Astrocyte (in vitro differentiated cells and primary cell): ENCODE measurements around the gene CCDC174. TPM values are rescaled to one million over a fixed set of nuclear protein-coding genes. Genes with fewer than 3 reads are reported as not detected.
A peak's percentile ranks its signal among the peaks of the same experiment; 100 is the strongest.

Experiments
- DNase-seq: peaks from one replicate; pipeline ENCODE4 v3.0.0-alpha.2; 2010; ENCODE audit warnings: low read depth
- FAIRE-seq: peaks from 2 replicates; lab custom pipeline; 2011; peaks lifted over from hg19 to GRCh38; lab: Jason Lieb, UNC
- H2AFZ ChIP-seq: 2 replicates; pipeline ENCODE4 v1.6.0; 2012; ENCODE audit warnings: low read depth, low read length, inconsistent platforms
- H3K27ac ChIP-seq: 2 replicates; pipeline ENCODE4 v1.5.1; 2011; ENCODE audit warnings: low read depth, low read length, inconsistent platforms
- H3K27me3 ChIP-seq: 2 replicates; pipeline ENCODE4 v1.6.0; 2011; ENCODE audit warnings: low read length, inconsistent platforms; ENCODE audit not compliant: insufficient read depth
- H3K36me3 ChIP-seq: 2 replicates; pipeline ENCODE4 v1.5.1; 2011; ENCODE audit warnings: low read length, inconsistent platforms; ENCODE audit not compliant: insufficient read depth
- H3K4me1 ChIP-seq: 2 replicates; pipeline ENCODE4 v1.5.1; 2011; ENCODE audit warnings: low read length, inconsistent platforms; ENCODE audit not compliant: insufficient read depth
- H3K4me2 ChIP-seq: 2 replicates; pipeline ENCODE4 v1.6.0; 2012; ENCODE audit warnings: low read length, inconsistent platforms
- H3K4me3 ChIP-seq: 2 replicates; pipeline ENCODE4 v1.5.1; 2011; ENCODE audit warnings: low read depth, mild to moderate bottlenecking, low read length, inconsistent platforms; ENCODE audit not compliant: insufficient read depth
- H3K79me2 ChIP-seq: 2 replicates; pipeline ENCODE4 v1.6.0; 2012; ENCODE audit warnings: mild to moderate bottlenecking, low read length, inconsistent platforms; ENCODE audit not compliant: insufficient read depth
- H3K9ac ChIP-seq: 2 replicates; pipeline ENCODE4 v1.6.0; 2012; ENCODE audit warnings: mild to moderate bottlenecking, low read length, inconsistent platforms
- H3K9me3 ChIP-seq: 2 replicates; pipeline ENCODE4 v1.5.1; 2012; ENCODE audit warnings: low read depth, mild to moderate bottlenecking, low read length, inconsistent platforms; ENCODE audit not compliant: insufficient read depth
- H4K20me1 ChIP-seq: 2 replicates; pipeline ENCODE4 v1.6.0; 2012; ENCODE audit warnings: low read length, inconsistent platforms; ENCODE audit not compliant: insufficient read depth
- H3K27ac Mint-ChIP-seq: one replicate; pipeline ENCODE4 v1.8.0; 2021; ENCODE audit warnings: mild to moderate bottlenecking, mixed read lengths; ENCODE audit not compliant: unreplicated experiment
- H3K27me3 Mint-ChIP-seq: one replicate; pipeline ENCODE4 v1.8.0; 2021; ENCODE audit warnings: low read depth, mixed read lengths; ENCODE audit not compliant: unreplicated experiment
- H3K36me3 Mint-ChIP-seq: one replicate; pipeline ENCODE4 v1.8.0; 2021; ENCODE audit warnings: low read depth, mixed read lengths; ENCODE audit not compliant: unreplicated experiment
- H3K4me1 Mint-ChIP-seq: one replicate; pipeline ENCODE4 v1.8.0; 2021; ENCODE audit warnings: low read depth, mixed read lengths; ENCODE audit not compliant: unreplicated experiment
- H3K4me3 Mint-ChIP-seq: one replicate; pipeline ENCODE4 v1.8.0; 2021; ENCODE audit warnings: mild to moderate bottlenecking, moderate library complexity, mixed read lengths; ENCODE audit not compliant: unreplicated experiment
- H3K9me3 Mint-ChIP-seq: one replicate; pipeline ENCODE4 v1.8.0; 2021; ENCODE audit warnings: mild to moderate bottlenecking, mixed read lengths; ENCODE audit not compliant: unreplicated experiment
- CTCF ChIP-seq: IDR thresholded peaks from 2 replicates; pipeline ENCODE4 v1.5.1; 2011; ENCODE audit warnings: low read depth, mild to moderate bottlenecking, inconsistent platforms, low read length, moderate library complexity; ENCODE audit not compliant: insufficient read depth
- EZH2 ChIP-seq: IDR thresholded peaks from 2 replicates; pipeline ENCODE4 v1.6.1; 2012; ENCODE audit warnings: mild to moderate bottlenecking, low read length, inconsistent platforms; ENCODE audit not compliant: insufficient read depth
- total RNA-seq: library from RNA; stranded (reverse); gene quantifications from 2 replicates; pipeline ENCODE4 v1.2.1, GENCODE V29; 2021

CCDC174 gene
- total RNA-seq, 1 donor from 2014 or later, result 17.4 TPM

DNA sequence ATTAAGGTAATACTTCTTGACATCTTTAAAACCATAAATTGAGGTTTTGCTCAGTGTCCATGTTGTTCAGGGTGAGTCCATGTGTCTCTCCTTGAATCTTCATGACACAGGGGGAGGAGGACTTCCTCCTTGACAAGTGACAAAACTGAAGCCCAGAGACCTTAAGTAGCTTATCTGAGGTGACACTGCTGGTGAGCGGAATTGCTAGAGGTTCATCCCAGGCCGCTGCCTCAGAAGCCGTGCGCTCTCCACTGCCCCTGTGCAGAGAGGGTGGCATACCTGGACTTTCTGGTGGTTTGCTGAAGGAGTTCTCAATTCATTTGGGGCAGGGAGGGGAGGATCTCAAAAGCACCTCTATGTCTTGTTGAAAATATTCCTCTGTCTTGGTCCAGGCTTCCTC, 23.2 kb upstream of the CCDC174 start:
- H3K36me3 Mint-ChIP-seq, result no peaks in the 10 kb centered on the region
- Histone ChIP-seq H3K9me3 (peaks cover 8% of the 10 kb centered on the region), H3K9ac (no peak overlapping the region), H3K27me3 (no peaks in the 10 kb centered on the region), H4K20me1 (no peaks in the 10 kb centered on the region), H3K27ac (no peak overlapping the region), H3K36me3 (no peaks in the 10 kb centered on the region), H3K4me2 (no peak overlapping the region), H3K4me1 (peaks cover 10% of the 10 kb centered on the region), H3K4me3 (no peak overlapping the region), H3K79me2 (no peaks in the 10 kb centered on the region), H2AFZ (no peak overlapping the region)
- TF ChIP-seq CTCF (no peak), EZH2 (no peak)
- FAIRE-seq (no peak), DNase-seq (no peak)
- H3K9me3 Mint-ChIP-seq, result peaks cover 7% of the 10 kb centered on the region
- H3K4me1 Mint-ChIP-seq, result peaks cover 14% of the 10 kb centered on the region
- H3K27ac Mint-ChIP-seq, result peak overlapping the region; percentile 73
- H3K4me3 Mint-ChIP-seq, result no peak overlapping the region
- peaks cover under 1% of the 10 kb centered on the region for H3K27me3 Mint-ChIP-seq

GRCh38 chr3:14630404-14631100, 21.0 kb upstream of the CCDC174 start:
- TF ChIP-seq EZH2, result no peak
- no peak for TF ChIP-seq CTCF
- Histone ChIP-seq H3K4me1 (peaks cover 10% of the 10 kb centered on the region), H4K20me1 (no peaks in the 10 kb centered on the region), H3K9ac (no peak overlapping the region), H3K4me2 (no peak overlapping the region), H3K9me3 (peaks cover 8% of the 10 kb centered on the region), H3K27me3 (no peaks in the 10 kb centered on the region), H3K36me3 (no peaks in the 10 kb centered on the region), H2AFZ (no peak overlapping the region), H3K27ac (no peak overlapping the region), H3K4me3 (no peak overlapping the region), H3K79me2 (no peaks in the 10 kb centered on the region)
- Mint-ChIP-seq H3K36me3 (no peaks in the 10 kb centered on the region), H3K4me1 (peaks cover 20% of the 10 kb centered on the region), H3K27me3 (peaks cover 2% of the 10 kb centered on the region), H3K9me3 (peaks cover 7% of the 10 kb centered on the region), H3K27ac (no peak overlapping the region), H3K4me3 (no peak overlapping the region)
- FAIRE-seq (no peak), DNase-seq (no peak)

DNA sequence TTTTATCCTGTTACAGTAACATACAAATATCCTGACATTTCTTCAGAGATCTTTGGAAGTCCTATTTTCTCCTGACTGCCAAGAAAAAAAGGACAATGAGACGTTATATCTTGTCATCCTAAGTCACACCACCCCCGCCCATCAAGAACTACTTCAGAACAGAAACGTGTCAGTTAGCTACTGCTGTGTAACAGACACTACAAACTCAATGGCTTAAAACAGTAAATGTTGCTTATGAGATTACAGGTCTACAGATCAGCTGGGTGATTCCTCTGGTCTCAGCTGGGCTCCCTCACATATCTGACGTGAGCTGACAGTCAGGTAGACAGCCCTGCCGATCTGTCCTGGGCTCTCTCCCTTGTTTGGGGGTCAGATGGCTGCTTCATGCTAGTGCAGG, 20.5 kb upstream of the CCDC174 start:
- no peaks in the 10 kb centered on the region for H3K36me3 ChIP-seq
- H3K27ac ChIP-seq, result no peak overlapping the region
- TF ChIP-seq EZH2 (no peak), CTCF (no peak)
- no peak overlapping the region for H2AFZ ChIP-seq
- H3K9me3 ChIP-seq, result peaks cover 8% of the 10 kb centered on the region
- H3K4me2 ChIP-seq, result no peak overlapping the region
- peaks cover 20% of the 10 kb centered on the region for H3K4me1 Mint-ChIP-seq
- H3K27ac Mint-ChIP-seq, result peak overlapping the region; percentile 62
- H3K4me1 ChIP-seq, result peaks cover 10% of the 10 kb centered on the region
- H3K4me3 Mint-ChIP-seq, result no peak overlapping the region
- DNase-seq (no peak), FAIRE-seq (no peak)
- no peaks in the 10 kb centered on the region for H3K27me3 ChIP-seq
- H3K4me3 ChIP-seq, result no peak overlapping the region
- peaks cover 2% of the 10 kb centered on the region for H3K27me3 Mint-ChIP-seq
- no peak overlapping the region for H3K9ac ChIP-seq
- no peaks in the 10 kb centered on the region for H3K79me2 ChIP-seq
- H3K36me3 Mint-ChIP-seq, result no peaks in the 10 kb centered on the region
- H4K20me1 ChIP-seq, result no peaks in the 10 kb centered on the region
- H3K9me3 Mint-ChIP-seq, result peaks cover 7% of the 10 kb centered on the region
